WI38 (cell line): ENCODE data around the gene MPDU1.

Source experiments
- H3K4me3 ChIP-seq: 2 replicates; pipeline ENCODE4 v1.5.1; 2011; ENCODE audit warnings: low read depth, mild to moderate bottlenecking, control low read depth, low read length
- CTCF ChIP-seq: IDR thresholded peaks from 2 replicates; pipeline ENCODE4 v1.5.1; 2012; ENCODE audit warnings: low read depth, mild to moderate bottlenecking, control low read depth, low read length

MPDU1 gene

GRCh38 chr17:7626307-7626706, 42.7 kb downstream of the MPDU1 start:
- no peak overlapping the region; the same call in 1 of the 2 replicates for H3K4me3 ChIP-seq
- no peak for TF ChIP-seq CTCF

GRCh38 chr17:7626956-7627249, 43.3 kb downstream of the MPDU1 start:
- H3K4me3 ChIP-seq, result peak overlapping the region; percentile 86
- no peak for TF ChIP-seq CTCF

- no peak for TF ChIP-seq CTCF
- peak within 1 kb of the TSS; percentile 86 for H3K4me3 ChIP-seq
Measured at GRCh38 chr17:7627250-7628121, 43.8 kb downstream of the MPDU1 start, which contains the start of gene SAT2. Gene SAT2, minus strand, starts transcription at chr17:7627821. Its CDS starts 186 bp downstream, at chr17:7627635.

DNA sequence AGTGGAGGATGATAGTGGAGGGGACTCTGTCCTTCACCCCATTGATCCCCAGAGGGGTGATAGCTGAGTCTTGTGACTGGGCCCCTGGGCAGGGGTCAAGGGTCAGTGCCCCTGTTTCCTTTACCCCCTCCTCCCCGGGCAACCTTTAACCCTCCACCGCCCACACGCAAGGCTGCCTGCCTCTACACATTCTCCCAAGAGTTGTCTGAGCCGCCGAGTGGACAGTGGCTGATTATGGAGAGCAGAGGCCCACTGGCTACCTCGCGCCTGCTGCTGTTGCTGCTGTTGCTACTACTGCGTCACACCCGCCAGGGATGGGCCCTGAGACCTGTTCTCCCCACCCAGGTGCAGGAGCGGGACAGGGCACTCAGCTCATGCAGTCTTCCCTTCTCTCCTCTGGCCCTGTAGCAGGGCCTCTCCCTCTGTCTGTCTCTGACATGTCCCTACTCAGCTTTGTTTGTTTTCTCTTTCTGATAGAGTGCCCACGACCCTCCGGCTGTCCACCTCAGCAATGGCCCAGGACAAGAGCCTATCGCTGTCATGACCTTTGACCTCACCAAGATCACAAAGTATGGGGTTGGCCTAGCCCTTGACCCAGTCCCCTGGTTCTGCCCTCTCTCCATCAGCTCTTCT, 46.4 kb downstream of the MPDU1 start, which contains the start of gene SHBG:
Gene SHBG (plus strand): TSS at position 197 of the 633 bp plus-strand sequence. CDS start 38 bp downstream, at position 235.
- TF ChIP-seq CTCF, result no peak
- H3K4me3 ChIP-seq, result no peak within 1 kb of the TSS

DNA sequence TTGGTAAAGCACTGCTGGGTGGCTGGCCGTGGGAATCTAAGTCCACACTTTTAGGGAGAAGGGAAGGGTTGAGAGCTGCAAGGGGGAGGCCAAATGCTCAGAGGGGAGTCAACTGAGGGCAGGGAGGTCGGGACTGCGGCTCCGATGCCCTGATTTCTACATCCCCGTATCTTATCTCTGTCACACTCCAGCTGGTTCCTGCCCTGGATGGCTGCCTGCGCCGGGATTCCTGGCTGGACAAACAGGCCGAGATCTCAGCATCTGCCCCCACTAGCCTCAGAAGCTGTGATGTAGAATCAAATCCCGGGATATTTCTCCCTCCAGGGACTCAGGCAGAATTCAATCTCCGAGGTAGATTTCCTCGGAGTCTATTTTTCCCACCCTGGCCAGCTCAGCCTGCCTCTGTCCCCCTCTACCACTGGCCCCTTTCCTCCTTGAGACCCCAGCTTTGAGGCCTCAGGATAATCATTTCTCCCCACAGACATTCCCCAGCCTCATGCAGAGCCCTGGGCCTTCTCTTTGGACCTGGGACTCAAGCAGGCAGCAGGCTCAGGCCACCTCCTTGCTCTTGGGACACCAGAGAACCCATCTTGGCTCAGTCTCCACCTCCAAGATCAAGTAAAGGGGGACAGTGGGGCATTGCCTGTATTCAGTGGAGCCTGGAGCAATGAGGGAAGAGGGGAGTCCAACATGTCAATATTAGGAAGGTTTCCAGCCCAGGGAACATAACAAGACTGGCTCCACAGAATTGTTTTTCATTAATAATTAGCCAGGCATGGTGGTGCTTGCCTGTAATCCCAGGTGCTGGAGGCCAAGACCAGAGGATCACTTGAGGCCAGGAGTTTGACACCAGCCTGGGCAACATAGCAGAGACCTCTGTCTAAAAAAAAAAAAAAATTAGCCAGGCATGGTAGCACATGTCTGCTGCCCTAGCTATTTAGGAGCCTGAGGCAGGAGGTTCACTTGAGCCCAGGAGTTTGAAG, 48.0 kb downstream of the MPDU1 start:
- TF ChIP-seq CTCF, result no peak
- no peak overlapping the region for H3K4me3 ChIP-seq

- peak; percentile 59; the same call in 1 of the 2 replicates for TF ChIP-seq CTCF
- H3K4me3 ChIP-seq, result no peak overlapping the region
Measured at GRCh38 chr17:7632492-7632894, 48.8 kb downstream of the MPDU1 start.
